DMS79 (cell line): Measurements from ENCODE around the gene EYS.

ENCODE experiments used
- DNase-seq: peaks from one replicate; lab custom pipeline; 2025; lab: John Stamatoyannopoulos, UW

The EYS gene

DNA sequence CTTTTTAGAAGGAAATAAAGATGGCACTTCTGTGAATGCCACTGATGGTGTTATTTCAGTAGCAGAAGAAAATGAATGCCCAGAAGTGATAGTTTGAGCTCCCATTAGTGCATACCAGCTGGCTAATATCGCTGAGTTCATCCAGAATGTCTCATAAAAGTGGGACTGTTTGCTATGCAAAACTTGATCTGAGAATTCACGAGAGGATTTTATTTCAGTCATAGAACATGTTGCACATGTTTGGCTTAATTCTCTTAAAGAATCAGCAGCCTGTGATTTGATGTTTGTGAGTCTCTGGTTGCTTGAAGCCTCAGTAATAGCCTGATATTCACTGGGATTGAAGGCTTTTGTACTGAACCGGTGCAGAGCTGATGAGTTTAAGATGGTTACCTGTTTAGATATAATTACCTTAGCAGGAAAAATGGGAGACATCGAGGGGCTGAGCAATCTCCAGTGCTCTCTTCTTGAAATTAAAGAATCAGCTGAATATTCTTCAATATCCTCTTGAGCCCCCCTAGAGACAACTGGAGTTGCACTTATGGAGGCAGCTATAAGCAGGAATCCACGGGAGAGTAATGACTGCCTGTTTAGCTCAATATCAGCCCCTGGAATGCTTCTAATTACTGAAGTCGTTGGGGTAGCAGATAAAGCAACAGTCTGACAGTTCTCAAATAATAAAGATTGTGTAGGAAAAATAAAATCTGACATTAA, 1115.9 kb downstream of the EYS start:
- DNase-seq: no peak

GRCh38 chr6:64589961-64590360, 1117.1 kb downstream of the EYS start:
- no peak for DNase-seq

- DNase-seq: no peak
Measured at GRCh38 chr6:64580346-64580745, 1126.7 kb downstream of the EYS start.

- no peak for DNase-seq
Measured at GRCh38 chr6:64553249-64553786, 1153.7 kb downstream of the EYS start.

DNA sequence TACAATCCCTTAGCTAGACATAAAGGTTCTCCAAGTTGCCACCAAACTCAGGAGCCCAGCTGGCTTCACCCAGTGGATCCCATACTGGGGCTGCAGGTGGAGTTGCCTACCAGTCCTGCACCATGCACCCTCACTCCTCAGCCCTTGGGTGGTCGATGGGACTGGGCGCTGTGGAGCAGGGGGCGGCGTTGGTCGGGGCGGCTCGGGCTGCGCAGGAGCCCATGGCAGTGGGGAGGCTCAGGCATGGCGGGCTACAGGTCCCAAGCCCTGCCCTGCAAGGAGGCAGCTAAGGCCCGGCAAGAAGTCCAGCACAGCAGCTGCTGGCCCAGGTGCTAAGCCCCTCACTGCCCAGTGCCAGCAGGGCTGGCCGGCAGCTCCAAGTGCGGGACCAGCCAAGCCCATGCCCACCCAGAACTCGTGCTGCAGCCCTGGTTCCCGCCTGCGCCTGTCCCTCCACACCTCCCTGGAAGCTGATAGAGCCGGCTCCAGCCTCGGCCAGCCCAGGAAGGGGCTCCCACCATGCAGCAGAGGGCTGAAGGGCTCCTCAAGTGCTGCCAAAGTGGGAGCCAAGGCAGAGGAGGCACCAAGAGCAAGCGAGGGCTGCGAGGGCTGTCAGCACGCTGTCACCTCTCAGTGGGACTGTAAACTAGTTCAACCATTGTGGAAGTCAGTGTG, 1159.3 kb downstream of the EYS start:
- no peak for DNase-seq

DNA sequence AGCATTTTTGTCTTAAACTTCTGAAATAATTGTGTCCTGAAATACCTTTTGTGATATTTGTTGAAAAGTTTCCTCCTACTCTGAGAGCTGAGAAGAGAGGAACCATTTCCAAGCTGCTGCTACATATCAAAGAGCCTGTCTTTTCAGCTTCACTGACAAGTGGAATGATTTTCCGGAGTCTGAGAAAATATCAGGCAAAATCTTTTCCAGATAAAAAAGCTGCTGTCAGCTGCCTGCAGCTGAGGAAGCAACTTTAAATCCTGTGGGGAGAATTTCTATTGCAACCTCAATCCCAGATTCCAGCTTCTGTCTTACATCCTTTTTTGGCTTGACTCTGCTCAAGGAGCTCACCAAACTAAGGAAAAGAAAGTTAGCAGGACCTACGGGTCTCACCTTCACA, 1167.1 kb downstream of the EYS start:
- DNase-seq: no peak

- DNase-seq: no peak
Measured at GRCh38 chr6:64538722-64539121, 1168.3 kb downstream of the EYS start.

- no peak for DNase-seq
Measured at GRCh38 chr6:64527899-64528298, 1179.1 kb downstream of the EYS start.

DNA sequence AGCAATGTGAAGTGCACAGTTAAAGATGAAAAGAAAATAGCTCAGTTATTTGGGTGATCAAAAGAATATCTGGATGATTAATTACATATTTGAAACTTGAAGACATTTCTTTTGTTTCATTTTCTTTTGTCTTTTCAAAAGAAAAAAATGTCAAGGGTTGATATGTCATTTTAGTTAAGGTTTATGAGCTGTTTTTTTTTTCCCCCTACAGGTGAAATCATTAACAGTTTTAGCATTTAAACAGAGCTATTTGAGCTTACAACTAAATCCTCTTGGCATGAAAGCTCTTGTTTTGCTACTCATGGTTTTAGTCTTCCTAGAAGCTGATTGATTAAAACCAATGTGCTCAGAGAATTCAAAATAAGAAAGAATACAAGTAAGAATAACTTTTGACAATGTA, 1184.2 kb downstream of the EYS start:
- no peak for DNase-seq

GRCh38 chr6:64520050-64520449, 1187.0 kb downstream of the EYS start:
- DNase-seq: no peak

GRCh38 chr6:64516393-64516792, 1190.6 kb downstream of the EYS start:
- DNase-seq: no peak

GRCh38 chr6:64507661-64508060, 1199.4 kb downstream of the EYS start:
- no peak for DNase-seq

DNA sequence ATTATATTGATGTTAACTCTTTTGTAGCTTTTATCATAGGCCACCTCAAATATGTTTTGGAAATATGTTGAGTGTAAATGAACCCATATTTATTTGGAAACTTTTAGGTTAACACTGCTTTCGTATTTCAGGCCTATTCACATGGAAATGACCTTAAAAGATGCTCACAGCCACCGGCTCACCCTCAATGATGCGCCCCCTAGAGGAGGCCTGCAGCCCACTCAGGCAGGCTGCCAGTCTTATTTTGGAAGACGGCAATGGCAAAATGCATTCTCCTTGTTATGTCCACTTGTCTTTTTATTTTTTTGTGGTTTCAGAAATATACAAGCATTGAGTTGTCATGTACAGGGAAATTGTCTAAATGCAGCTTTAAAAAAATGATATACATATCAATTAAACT, 1201.7 kb downstream of the EYS start:
- no peak for DNase-seq

DNA sequence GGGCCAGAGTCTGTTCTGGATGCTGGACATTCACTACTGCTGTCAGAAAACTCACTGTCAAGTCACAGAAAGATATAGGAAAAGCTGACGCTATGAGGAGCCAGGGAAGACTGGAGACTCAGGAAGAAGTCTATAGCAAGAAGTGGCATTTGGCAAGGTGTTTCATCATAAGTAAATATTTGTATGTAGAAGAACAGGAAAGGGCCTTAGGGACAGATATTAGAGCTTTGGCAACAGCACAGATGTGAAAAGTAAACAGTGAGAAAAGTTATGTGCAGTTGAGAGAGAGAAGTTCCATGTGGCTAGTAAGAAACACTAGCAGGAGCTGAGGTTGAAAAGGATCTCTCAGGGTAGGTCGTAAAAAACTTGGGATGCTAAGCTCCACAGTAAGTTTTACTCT, 1202.5 kb downstream of the EYS start:
- no peak for DNase-seq

DNA sequence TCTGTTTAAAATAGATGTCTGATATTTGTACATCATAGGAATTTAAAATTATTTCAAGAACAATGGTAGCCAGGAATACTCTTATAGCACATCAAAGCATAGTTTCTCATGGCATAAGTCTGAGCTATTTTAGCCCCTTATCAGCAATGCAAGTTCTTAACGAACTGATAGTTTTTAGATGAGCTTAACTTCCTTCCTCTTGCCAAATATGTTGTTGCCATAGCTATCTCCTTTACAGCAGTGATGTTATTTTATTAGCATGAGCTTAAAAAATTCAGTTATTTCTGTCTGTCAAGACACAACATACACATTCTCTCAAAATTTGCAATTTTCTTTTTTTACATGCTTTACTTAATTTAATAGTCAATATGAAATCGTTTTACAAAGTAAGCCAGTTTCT, 1204.2 kb downstream of the EYS start:
- DNase-seq: no peak

GRCh38 chr6:64497634-64498033, 1209.4 kb downstream of the EYS start:
- no peak for DNase-seq

DNA sequence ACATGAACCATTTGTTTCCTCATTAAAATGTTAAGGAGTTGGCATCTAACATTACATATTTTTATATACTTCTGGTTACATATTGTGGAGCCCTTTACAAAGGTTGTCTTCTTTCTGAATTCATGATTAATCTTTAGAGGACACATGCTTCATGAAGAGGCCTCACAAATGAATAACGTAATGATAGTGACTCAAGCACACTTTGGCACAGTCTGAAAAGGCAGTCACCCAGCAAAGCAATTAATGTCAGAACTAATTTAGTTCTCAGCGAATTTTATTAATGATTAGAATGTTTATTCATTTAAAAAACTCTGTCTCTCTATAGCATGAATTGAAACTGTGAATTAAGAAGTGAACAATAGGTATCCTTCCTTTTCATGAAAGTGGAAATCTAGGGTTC, 1217.3 kb downstream of the EYS start:
- no peak for DNase-seq

DNA sequence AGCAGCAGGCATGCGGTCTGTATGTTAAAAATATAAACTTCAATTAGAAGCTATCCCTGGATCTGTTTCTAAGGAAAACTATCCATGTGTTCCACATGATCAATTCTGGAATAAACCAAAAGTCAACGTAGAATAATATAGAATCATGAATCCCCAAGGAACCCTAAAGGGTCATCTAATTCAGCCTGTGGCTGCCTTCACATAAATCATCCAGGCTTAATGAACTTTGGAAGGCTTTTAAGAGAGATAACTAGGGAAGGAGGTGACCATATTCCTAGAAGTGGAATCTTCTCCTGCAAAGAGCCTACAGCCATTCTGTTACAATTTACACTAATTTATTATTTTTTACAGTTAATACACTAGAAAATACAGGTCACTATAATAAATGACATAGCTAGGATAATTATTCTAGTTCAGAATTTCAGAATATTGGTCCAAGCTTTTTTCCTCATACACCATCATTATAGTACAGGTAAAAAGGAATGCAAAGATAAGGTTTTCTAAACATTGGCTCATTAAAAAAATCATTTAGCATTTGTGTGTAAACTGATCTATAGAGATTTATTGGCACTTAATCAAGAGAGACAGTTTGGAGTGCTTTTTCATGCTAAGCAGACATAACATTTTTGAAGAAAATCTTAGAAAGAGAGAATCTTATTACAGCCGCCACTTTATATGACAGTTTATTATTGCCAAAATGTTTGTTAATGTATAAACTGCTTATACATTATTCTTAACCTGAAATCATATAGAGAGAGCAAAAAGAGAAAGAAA, 1220.3 kb downstream of the EYS start:
- DNase-seq: no peak

- no peak for DNase-seq
Measured at GRCh38 chr6:64483956-64484499, 1223.0 kb downstream of the EYS start.

DNA sequence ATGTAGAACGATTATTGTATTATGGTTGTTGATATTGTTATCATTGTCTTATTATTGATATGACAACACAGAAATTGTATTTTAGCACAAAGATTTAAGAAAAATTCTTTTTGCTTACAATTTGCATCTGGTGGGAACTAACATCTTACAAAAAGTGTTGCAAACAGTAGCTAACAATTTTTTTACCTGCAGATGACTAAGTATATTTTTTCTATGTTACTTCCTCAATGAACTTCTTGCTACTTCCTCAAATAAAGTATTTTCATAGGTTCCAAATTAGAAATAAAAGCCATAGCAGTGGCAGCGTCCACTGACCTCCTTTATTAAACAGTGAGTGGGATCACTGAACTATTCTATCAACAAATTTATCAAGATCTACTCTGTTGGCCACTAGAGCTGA, 1224.4 kb downstream of the EYS start:
- no peak for DNase-seq

DNA sequence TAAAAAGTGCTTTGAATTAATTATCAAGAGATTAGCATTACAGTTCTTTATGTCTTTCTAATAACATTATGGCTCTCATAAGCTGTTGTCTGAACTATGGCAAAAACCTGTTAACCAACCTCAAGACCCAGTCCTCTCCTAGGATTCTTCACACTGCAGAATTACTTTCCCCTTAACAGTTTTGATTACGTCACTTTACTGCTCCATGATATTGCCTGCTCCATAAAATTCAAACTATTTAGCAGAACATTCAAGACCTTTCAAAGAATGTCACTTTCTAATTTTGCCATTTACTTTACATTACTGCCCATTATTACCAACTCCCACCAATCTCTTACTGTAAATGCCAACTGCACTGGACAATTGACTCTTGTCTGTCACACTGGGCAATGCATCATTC, 1227.9 kb downstream of the EYS start:
- no peak for DNase-seq

DNA sequence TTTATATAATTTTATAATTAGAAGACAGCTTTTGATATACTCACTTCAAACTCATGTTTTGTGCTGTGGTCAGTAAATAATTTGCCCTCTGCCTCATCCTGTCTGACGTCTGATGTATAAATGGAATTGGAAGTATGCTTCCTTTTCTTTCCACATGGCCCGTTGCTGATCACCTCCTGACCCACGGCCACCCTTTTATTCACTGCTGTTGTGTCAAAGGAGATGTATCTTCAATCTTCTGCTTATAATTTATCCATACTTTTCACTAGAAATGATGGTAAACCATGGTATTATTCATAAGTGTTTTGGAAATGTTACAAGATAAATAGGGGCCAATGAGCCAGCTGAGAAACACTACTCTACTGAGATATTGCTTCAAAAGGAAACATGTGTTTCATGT, 1229.6 kb downstream of the EYS start:
- DNase-seq: no peak

DNA sequence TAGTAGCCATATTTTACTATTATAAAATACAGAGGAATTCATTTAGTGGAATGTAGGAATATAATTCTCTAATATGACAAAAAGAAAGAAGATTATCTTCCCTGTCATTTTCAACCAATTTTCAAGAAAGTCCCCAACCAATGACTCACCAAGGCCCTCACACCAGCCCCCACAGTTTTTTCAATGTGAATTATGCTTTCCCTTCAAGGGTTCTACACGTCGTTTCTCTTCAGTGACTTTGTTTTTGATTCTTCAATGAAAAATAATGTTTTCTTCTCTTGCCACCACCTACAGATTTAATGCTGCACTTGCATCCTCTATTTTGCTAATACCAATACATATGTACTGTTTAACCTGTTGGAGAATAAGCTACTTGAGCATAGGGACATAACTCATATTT, 1230.1 kb downstream of the EYS start:
- no peak for DNase-seq
